NOMO-1 (cell line): ENCODE results near the gene P2RY11.

Source experiments
- DNase-seq, 2 experiments: peaks; one replicate each; lab custom pipeline; 2025; ENCODE audit not compliant: unreplicated experiment in 2 of 2; lab: John Stamatoyannopoulos, UW

P2RY11 gene

DNA sequence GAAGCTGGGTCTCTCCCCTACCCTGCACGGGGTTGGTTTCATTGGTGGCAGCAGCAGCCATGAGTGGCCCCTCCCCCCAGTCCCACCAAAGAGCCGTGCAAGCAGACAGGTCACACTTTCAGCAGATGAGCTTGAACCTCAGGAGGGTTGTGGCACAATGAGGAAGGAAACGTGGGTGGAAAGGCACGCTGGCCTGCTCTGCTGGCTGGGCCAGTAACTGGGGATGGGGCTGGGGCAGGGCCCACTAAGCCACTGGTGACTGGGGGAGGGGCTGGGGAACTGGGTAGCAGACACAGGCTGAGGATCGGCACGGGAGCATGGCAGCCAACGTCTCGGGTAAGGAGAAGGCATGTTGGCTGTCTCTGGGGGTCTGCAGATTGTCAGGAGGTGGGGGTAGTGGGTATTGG lies at the start of gene P2RY11:
TSS of gene P2RY11 (plus strand) at position 289 of the 407 bp plus-strand sequence. CDS start at position 318, 29 bp downstream.
- no peak for DNase-seq

- DNase-seq, result no peak
Measured at GRCh38 chr19:10061717-10062310, 49.7 kb upstream of the P2RY11 start.

DNA sequence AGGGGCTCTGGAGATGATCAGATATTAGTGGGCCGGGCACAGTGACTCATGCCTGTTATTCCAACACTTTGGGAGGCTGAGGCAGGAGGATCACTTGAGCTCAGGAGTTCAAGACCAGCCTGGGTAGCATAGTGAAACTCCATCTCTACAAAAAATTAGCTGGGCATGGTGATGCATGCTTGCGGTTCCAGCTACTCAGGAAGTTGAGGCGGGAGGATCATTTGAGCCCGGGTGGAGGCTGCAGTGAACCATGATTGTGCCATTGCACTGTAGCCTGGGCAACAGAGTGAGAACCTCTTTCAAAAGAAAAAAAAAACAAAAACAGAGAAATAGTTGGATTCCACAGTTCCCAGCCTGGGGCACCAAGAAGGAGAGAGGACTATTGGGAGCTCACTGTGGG lies 43.3 kb upstream of the P2RY11 start:
- no peak for DNase-seq

DNA sequence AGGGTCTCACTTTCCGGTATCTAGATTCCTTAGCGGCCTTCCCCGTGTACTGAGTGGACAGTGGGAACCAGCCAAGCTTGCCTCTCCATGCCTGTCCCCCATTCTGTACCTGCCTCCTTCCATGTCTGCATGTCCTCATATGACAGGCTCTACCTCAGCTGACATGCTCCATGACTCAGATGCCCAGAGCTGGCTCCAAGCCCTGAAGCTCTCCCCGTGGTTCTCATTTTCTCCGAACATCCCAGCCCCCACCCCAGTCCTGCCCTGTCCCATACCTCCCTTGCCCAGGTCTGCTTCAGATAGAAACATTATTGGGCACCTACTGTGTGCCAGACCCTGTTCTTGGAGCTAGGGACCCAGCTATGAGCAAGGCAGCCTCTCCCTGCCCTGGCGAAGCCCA lies 42.4 kb upstream of the P2RY11 start:
- DNase-seq, result no peak

DNA sequence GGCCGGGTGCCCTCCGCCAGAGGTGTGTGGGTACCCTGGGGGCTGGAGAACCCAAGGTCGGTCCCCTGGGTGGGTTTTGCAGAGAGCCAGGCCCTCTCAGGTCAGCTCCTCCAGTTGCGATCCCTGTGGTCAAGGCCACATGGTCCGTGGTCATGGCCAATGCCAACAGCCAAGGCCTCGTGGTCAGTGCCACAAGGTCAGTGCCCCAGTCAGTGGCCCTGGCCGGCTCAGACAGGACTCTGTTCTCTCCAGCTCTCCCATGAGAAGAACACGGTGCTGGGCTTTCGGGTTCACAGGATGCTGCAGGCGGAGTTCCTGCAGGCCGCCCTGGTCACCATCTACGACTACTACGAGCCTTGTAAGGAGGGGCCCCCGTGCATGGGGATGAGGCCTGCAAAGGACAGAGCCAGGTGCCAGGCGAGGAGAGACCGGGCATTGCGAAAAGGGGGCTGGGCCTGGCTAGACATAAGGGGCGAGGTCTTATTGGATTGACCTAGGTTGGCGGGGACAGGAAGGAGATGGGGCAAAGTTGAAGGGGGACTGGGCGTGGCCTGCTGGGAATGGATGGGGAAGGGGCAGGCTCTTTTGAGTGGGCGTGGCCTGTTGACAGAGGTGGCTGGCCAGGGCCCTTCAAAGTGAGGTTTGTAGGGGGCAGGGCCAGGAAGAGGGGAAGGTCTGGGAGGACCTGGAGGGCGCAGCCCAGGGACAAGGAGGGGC lies 40.6 kb upstream of the P2RY11 start:
- DNase-seq, result no peak

GRCh38 chr19:10074153-10074552 lies 37.3 kb upstream of the P2RY11 start:
- peak in 1 of 2 experiments; percentile 15 for DNase-seq

DNA sequence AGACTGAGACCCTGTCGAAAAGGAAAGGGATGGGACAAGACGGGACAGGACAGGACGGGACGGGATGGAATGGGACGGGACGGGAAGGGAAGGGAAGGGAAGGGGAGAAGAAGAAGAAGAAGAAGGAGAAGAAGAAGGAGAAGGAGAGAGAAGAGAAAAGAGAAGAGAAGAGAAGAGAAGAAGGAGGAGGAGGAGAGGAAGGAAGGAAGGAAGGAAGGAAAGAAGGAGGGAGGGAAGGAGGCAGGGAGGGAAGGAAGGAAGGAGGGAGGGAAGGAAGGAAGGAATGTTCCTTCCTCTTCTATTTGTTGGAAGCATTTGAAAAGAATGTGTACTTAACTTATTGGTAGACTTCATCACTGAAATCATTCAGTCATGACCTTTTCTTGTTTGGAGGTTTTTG lies 35.0 kb upstream of the P2RY11 start:
- DNase-seq, result no peak

GRCh38 chr19:10078329-10078728 lies 33.2 kb upstream of the P2RY11 start:
- no peak for DNase-seq

- no peak for DNase-seq
Measured at GRCh38 chr19:10079031-10079453, 32.5 kb upstream of the P2RY11 start.

DNA sequence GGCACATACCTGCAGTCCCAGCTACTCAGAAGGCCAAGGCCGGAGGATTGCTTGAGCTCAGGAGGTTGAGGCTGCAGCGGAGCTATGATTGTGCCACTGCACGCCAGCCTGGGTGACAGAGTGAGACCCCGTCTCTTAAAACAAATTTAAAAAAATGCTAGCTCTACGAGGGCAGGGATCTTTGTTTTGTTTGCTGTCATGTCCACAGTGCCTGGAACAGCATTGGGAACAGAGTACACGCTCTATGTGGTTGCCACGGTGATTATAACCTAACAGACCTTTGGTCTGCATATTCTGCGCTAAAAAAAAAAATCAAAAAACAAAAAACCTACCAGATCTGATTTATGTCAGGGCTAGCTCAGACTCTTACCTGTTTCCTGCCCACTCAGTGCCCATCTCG lies 27.6 kb upstream of the P2RY11 start:
- no peak for DNase-seq

DNA sequence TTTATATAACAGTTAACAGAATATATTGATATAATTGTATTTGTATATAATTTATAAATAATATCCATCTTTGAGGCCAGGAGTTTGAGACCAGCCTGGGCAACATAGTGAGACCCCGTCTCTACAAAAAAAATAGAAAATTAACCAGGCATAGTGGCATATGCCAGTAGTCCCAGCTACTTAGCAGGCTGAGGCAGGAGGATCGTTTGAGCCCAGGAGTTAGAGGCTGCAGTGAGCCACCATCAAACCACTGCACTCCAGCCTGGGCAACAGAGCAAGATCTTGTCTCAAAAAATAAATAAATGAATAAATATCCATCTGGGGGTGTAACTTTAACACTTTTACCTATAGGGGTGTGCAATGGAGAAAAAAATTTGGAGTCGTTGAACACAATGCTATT lies 26.7 kb upstream of the P2RY11 start:
- no peak for DNase-seq

DNA sequence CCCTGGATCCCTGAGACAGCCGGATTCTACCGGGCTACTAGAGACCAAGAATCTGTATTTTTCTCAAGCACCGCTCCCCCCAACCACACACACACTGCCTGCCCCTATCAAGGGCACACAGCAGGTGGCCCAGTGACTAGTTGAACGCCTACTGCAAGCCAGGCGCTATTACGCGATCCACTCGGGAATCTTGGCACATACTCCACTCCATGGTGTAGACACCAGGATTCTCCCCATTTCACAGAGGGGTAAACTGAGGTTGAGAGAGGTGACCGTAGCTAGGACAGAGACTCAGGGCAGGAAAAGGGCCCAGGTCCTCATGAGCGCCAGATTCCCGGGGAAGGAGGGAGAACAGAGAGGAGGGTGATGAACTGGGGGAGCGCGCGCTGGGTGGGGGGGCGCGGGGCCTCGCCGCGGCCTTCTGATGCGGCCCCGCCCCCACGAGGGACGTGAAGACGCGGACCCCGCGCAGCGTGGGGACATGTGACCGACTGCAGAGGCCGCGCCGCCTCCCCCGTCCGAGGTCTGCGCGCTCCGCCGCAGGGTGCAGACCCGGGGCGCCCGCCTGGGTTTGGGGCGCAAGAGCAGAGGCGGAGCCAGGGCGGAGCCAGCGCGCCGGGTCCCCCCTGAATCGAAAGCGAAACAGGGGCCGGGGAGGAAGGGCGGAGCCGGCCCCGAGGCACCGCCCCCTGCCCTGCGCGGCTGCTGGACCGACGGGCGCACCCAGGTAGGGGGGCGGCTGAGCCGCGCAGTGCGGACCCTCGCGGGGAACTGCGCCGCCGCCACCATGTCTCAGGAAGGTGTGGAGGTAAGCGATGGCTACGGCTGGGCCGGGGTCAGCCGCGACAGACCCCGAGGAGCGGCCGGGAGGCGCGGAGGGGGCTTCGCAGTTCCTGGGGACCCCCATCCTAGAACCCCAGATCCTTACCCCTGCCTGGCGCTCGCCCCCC lies 25.6 kb upstream of the P2RY11 start, which contains the start of gene SHFL:
TSS of gene SHFL (plus strand) at position 677 of the 950 bp plus-strand sequence. CDS start at position 788, 111 bp downstream.
- peak; percentile 45 to 76 for DNase-seq

GRCh38 chr19:10086591-10087192 lies 24.8 kb upstream of the P2RY11 start:
- DNase-seq, result no peak

DNA sequence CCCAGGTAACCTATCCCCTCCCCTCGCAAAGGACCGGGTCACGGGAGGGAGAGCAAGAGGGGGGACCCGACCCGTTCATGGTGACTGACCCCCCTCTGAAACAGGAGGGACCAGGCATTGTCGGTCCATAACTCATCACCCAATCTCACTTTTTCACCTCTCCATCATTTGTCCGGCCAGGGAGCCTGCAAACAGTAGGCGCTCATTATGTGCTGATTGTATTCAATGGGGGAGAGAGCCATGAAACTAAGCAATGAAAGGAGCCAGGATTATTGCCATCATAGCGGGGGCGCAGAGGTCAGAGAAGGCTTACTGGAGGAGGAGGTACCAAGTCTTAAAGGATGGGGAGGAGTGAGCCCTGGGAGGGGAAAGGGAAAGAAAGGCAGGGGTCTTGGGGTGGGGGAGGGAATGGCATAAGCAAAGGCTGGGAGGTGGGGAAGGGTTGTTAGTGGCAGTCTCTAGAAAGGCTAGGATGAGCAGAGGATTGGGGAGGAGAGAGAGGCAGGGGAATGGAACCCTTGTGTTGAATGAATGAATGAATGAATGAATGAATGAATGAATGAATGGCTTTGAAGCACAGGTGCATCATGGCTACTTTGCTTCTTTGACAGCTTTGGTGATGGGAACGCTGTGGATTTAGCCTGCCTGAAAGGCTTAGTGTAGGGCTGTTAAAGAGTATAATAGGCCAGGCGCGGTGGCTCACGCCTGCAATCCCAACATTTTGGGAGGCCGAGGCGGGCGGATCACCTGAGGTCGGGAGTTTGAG lies 24.0 kb upstream of the P2RY11 start:
- DNase-seq, result no peak

GRCh38 chr19:10088949-10089554 lies 22.4 kb upstream of the P2RY11 start:
- DNase-seq, result no peak

GRCh38 chr19:10089801-10090375 lies 21.6 kb upstream of the P2RY11 start:
- DNase-seq, result no peak

DNA sequence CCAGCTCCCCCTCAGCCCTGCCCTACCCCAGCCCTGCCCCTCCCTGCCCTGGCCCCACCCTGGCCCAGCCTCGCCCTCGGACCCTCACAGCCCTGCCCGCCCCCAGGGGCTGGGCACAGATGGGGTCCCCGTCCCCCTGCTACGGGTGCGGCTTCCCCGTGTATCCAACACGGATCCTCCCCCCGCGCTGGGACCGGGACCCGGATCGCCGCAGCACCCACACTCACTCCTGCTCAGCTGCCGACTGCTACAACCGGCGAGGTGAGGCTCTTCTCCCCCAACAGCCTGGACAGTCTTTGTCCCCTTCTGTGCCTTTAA lies 20.2 kb upstream of the P2RY11 start:
- no peak for DNase-seq

DNA sequence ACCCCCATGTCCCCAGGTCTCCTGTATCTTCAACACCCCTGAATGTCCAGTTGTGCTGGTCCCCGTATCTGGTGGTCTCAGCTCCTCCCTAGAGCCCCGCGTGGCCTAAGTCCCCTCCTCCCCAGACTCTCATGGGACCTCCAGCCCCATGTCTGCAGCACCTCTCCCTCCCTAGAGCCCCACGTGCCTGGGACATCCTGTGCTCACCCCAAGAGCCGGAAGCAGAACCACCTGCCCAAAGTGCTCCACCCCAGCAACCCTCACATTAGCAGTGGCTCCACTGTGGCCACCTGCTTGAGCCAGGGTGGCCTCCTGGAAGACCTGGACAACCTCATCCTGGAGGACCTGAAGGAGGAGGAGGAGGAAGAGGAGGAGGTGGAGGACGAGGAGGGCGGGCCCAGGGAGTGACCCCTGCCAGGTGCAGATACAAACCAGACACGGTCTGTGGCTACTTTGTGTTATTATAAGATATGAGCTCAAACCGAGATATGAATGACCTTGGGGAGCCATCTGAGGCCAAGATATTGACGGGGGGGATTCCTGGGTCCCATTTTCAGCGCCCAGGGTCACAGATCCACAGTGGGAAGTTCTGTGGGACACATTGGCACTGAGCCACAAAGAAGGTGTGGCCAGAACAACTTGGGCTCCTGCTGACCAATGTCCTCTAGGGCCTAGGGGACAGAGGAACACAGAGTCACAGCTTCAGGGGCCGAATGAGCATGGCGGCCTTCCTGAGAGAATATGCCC lies 19.4 kb upstream of the P2RY11 start:
- no peak for DNase-seq
